ENCODE measurements around the gene PRTG. TPM values are rescaled to one million over a fixed set of nuclear protein-coding genes. Genes with fewer than 3 reads are reported as not detected.
A peak's percentile ranks its signal among the peaks of the same experiment; 100 is the strongest.
"Not testable (repeated sequence)": the region's sequence is repeated elsewhere in the genome, so short reads cannot be mapped to it uniquely, and the experiment has no call there.

Gene PRTG
- 10 to 100 TPM in 1 of 3 donors, 1 to 10 TPM in 2; 5.2 to 11.6 (median 5.8) TPM for total RNA-seq

- DNase-seq (ENCODE audit: low spot score in 2 of 2), result peak in 1 of 2 donors; percentile 71
- peaks cover 0 to 7% of the 10 kb centered on the region in 2 donors for H3K4me1 ChIP-seq
- H3K9me3 ChIP-seq, result no peaks in the 10 kb centered on the region
- H3K4me3 ChIP-seq, result peak within 1 kb of the TSS; percentile 72 to 96 (median 76)
- no peak for TF ChIP-seq POLR2AphosphoS5 (IDR thresholded peaks at IDR 0.05)
- TF ChIP-seq CTCF (IDR thresholded peaks at IDR 0.05), result no peak
- no peak for TF ChIP-seq POLR2A (IDR thresholded peaks at IDR 0.05)
- H3K36me3 ChIP-seq, result no peaks in the 10 kb centered on the region
- intact Hi-C loops (cut with DNase I; ENCODE audit: low total_unique reads), result loop anchor here (10.0 kb wide), 1 partner anchor 1818 kb away; no protein-coding TSS in a partner anchor
- H3K27ac ChIP-seq, result peak within 1 kb of the TSS; percentile 65 to 90
- H3K27me3 ChIP-seq, result no peaks in the 10 kb centered on the region
Observed at GRCh38 chr15:55742927-55743728, at the start of gene PRTG. TSS of gene PRTG (minus strand) at chr15:55743152. CDS start at chr15:55742931, 221 bp downstream.

GRCh38 chr15:55791551-55792400 is 48.8 kb upstream of the PRTG start:
- no peak for DNase-seq (ENCODE audit: low spot score in 2 of 2)
- Histone ChIP-seq H3K27me3 (no peaks in the 10 kb centered on the region), H3K36me3 (no peaks in the 10 kb centered on the region), H3K27ac (no peak overlapping the region), H3K4me1 (no peaks in the 10 kb centered on the region), H3K9me3 (no peaks in the 10 kb centered on the region), H3K4me3 (no peak overlapping the region)
- intact Hi-C loops (cut with DNase I; ENCODE audit: low total_unique reads), result loop anchor here (5.0 kb wide), 1 partner anchor 326 kb away; no protein-coding TSS in a partner anchor
- TF ChIP-seq CTCF (IDR thresholded peaks at IDR 0.05), result no peak
- no peak for TF ChIP-seq POLR2A (IDR thresholded peaks at IDR 0.05)
- TF ChIP-seq POLR2AphosphoS5 (IDR thresholded peaks at IDR 0.05), result no peak

GRCh38 chr15:55789066-55789660 is 46.2 kb upstream of the PRTG start:
- H3K27me3 ChIP-seq, result no peaks in the 10 kb centered on the region
- no peaks in the 10 kb centered on the region for H3K4me1 ChIP-seq
- intact Hi-C loops (cut with DNase I; ENCODE audit: low total_unique reads), result no loop called here
- H3K27ac ChIP-seq, result no peak overlapping the region
- no peaks in the 10 kb centered on the region for H3K36me3 ChIP-seq
- no peaks in the 10 kb centered on the region for H3K9me3 ChIP-seq
- H3K4me3 ChIP-seq, result no peak overlapping the region
- no peak for TF ChIP-seq CTCF (IDR thresholded peaks at IDR 0.05)
- no peak for TF ChIP-seq POLR2AphosphoS5 (IDR thresholded peaks at IDR 0.05)
- TF ChIP-seq POLR2A (IDR thresholded peaks at IDR 0.05), result no peak
- DNase-seq (ENCODE audit: low spot score in 2 of 2), result no peak

GRCh38 chr15:55786341-55786740 is 43.4 kb upstream of the PRTG start:
- H3K27ac ChIP-seq, result no peak overlapping the region
- H3K27me3 ChIP-seq, result no peaks in the 10 kb centered on the region
- no peak overlapping the region for H3K4me3 ChIP-seq
- intact Hi-C loops (cut with DNase I; ENCODE audit: low total_unique reads), result no loop called here
- TF ChIP-seq POLR2A (IDR thresholded peaks at IDR 0.05) (no peak), POLR2AphosphoS5 (IDR thresholded peaks at IDR 0.05) (no peak), CTCF (IDR thresholded peaks at IDR 0.05) (no peak)
- DNase-seq (ENCODE audit: low spot score in 2 of 2), result no peak
- no peaks in the 10 kb centered on the region for H3K4me1 ChIP-seq
- no peaks in the 10 kb centered on the region for H3K36me3 ChIP-seq
- no peaks in the 10 kb centered on the region for H3K9me3 ChIP-seq

- not testable (repeated sequence) for DNase-seq (ENCODE audit: low spot score in 2 of 2)
Observed at GRCh38 chr15:55785593-55785992, 42.6 kb upstream of the PRTG start.

More at GRCh38 chr15:55785593-55785992, 42.6 kb upstream of the PRTG start:
- H3K27ac ChIP-seq; H3K9me3 ChIP-seq; H3K4me3 ChIP-seq; H3K27me3 ChIP-seq; H3K4me1 ChIP-seq; H3K36me3 ChIP-seq; intact Hi-C loops (cut with DNase I; ENCODE audit: low total_unique reads): not testable (repeated sequence)
